WTC11 (cell line): ENCODE measurements around the gene TMEM72.

Experiments used
- AFF4 ChIP-seq: sonication (generic); formaldehyde crosslinking; IDR thresholded peaks from 2 replicates; pipeline ENCODE4 v1.8.1; 2023; ENCODE audit warnings: mild to moderate bottlenecking, missing genetic modification reagents, borderline replicate concordance
- CBFB ChIP-seq: sonication (generic); formaldehyde crosslinking; IDR thresholded peaks from 2 replicates; pipeline ENCODE4 v1.8.1; 2022; ENCODE audit warnings: mild to moderate bottlenecking, low read depth, missing genetic modification reagents
- CTCF ChIP-seq: fragments of 200-600 bp; IDR thresholded peaks from 2 replicates; pipeline ENCODE4 v1.8.0; 2022; ENCODE audit warnings: antibody characterized with exemption
- E2F4 ChIP-seq: sonication (generic); formaldehyde crosslinking; IDR thresholded peaks from 2 replicates; pipeline ENCODE4 v1.8.1; 2022; ENCODE audit warnings: low read depth, mild to moderate bottlenecking, moderate library complexity, missing genetic modification reagents, borderline replicate concordance
- GTF2I ChIP-seq: fragments of 250-450 bp; sonication (Bioruptor Pico); conservative IDR thresholded peaks from 2 replicates; pipeline ENCODE4 v1.4.0; 2021; ENCODE audit warnings: mild to moderate bottlenecking
- MAX ChIP-seq: sonication (generic); formaldehyde crosslinking; IDR thresholded peaks from 2 replicates; pipeline ENCODE4 v1.8.0; 2022; ENCODE audit warnings: mild to moderate bottlenecking, missing genetic modification reagents
- NR2C2 ChIP-seq: sonication (generic); formaldehyde crosslinking; IDR thresholded peaks from 2 replicates; pipeline ENCODE4 v1.8.0; 2022; ENCODE audit warnings: mild to moderate bottlenecking, missing genetic modification reagents
- USF1 ChIP-seq: sonication (generic); formaldehyde crosslinking; IDR thresholded peaks from 2 replicates; pipeline ENCODE4 v1.8.0; 2022; ENCODE audit warnings: mild to moderate bottlenecking, missing genetic modification reagents
- ZNF138 ChIP-seq: sonication (generic); formaldehyde crosslinking; conservative IDR thresholded peaks from 2 replicates; pipeline ENCODE4 v1.8.1; 2022; ENCODE audit warnings: mild to moderate bottlenecking, moderate library complexity, missing genetic modification reagents
- ZNF263 ChIP-seq: sonication (generic); formaldehyde crosslinking; IDR thresholded peaks from 2 replicates; pipeline ENCODE4 v1.8.1; 2022; ENCODE audit warnings: low read depth, mild to moderate bottlenecking, moderate library complexity, missing genetic modification reagents
- ZNF416 ChIP-seq: fragments of 250-450 bp; sonication (Bioruptor Pico); IDR thresholded peaks from 2 replicates; pipeline ENCODE4 v1.9.0; 2021; ENCODE audit warnings: mild to moderate bottlenecking, inconsistent platforms
- ZNF425 ChIP-seq: fragments of 250-450 bp; sonication (Bioruptor Pico); conservative IDR thresholded peaks from 2 replicates; pipeline ENCODE4 v1.9.0; 2021; ENCODE audit warnings: mild to moderate bottlenecking

GRCh38 chr10:44978213-44978569 lies 67.1 kb downstream of the TMEM72 start:
- TF ChIP-seq CTCF (no peak), ZNF138 (CRISPR knock-in tag) (no peak), ZNF263 (CRISPR knock-in tag) (no peak), AFF4 (CRISPR knock-in tag) (no peak), ZNF416 (CRISPR knock-in tag) (no peak), E2F4 (no peak), ZNF425 (CRISPR knock-in tag) (no peak), GTF2I (no peak), USF1 (no peak), MAX (no peak), NR2C2 (no peak), CBFB (CRISPR knock-in tag) (no peak)
